Spleen (tissue), 7 donors: ENCODE results near the gene TLCD2.

ENCODE experiments used
- POLR2A ChIP-seq, 3 donors: fragments of 450-650 bp; IDR thresholded peaks; one replicate each; pipeline ENCODE4 v1.5.1; 2017; ENCODE audit warnings: antibody characterized with exemption in 3 of 3, mild to moderate bottlenecking in 1 of 3
- TF ChIP-seq, protein P1 (sequence below), 11 experiments: fragments of 200-600 bp in 7 of 11; fragments of 450-650 bp in 4 of 11; sonication (generic) in 4 of 11; IDR thresholded peaks in 8 of 11; conservative IDR thresholded peaks in 3 of 11; 1 replicate in 7 of 11; 2 replicates in 4 of 11; pipeline versions ENCODE4 v1.4.0 to v1.8.0; 2016 to 2021; ENCODE audit warnings: antibody characterized with exemption in 11 of 11, inconsistent platforms in 4 of 11, mild to moderate bottlenecking in 1 of 11
- donor health status: DM: no; HTN: no; CAD: no; lungs with moderate emphysema.
- donor health status: DM: no; HTN: no; CAD: no.
- donor health status: DM: no; HTN: no; CAD: no.

GRCh38 chr17:1745513-1746020 is 35.4 kb upstream of the TLCD2 start:
- no peak for TF ChIP-seq POLR2A (IDR thresholded peaks at IDR 0.05)
- TF ChIP-seq, protein P1, sequence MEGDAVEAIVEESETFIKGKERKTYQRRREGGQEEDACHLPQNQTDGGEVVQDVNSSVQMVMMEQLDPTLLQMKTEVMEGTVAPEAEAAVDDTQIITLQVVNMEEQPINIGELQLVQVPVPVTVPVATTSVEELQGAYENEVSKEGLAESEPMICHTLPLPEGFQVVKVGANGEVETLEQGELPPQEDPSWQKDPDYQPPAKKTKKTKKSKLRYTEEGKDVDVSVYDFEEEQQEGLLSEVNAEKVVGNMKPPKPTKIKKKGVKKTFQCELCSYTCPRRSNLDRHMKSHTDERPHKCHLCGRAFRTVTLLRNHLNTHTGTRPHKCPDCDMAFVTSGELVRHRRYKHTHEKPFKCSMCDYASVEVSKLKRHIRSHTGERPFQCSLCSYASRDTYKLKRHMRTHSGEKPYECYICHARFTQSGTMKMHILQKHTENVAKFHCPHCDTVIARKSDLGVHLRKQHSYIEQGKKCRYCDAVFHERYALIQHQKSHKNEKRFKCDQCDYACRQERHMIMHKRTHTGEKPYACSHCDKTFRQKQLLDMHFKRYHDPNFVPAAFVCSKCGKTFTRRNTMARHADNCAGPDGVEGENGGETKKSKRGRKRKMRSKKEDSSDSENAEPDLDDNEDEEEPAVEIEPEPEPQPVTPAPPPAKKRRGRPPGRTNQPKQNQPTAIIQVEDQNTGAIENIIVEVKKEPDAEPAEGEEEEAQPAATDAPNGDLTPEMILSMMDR (IDR thresholded peaks at IDR 0.05 in 8 of 11, conservative IDR thresholded peaks at IDR 0.05 in 3 of 11) = no peak
